ENCODE results near the gene HNRNPM.
"Not testable (repeated sequence)": the region's sequence is repeated elsewhere in the genome, so short reads cannot be mapped to it uniquely, and the experiment has no call there.

HNRNPM gene

GRCh38 chr19:8444677-8445487 lies at the start of gene HNRNPM:
HNRNPM (plus strand) TSS chr19:8444975; CDS start chr19:8444999, 24 bp downstream.
- H3K4me1 ChIP-seq (ENCODE audit: insufficient read depth, low read length): peaks cover 24% of the 10 kb centered on the region
- no peaks in the 10 kb centered on the region for H3K9me3 ChIP-seq (ENCODE audit: control insufficient read depth, insufficient read depth, low read length)
- H3K36me3 ChIP-seq (ENCODE audit: insufficient read depth, low read length): peaks cover 5% of the 10 kb centered on the region; the same call in 1 of the 2 replicates
- peak within 1 kb of the TSS; percentile 98 for H3K9ac ChIP-seq (ENCODE audit: low read depth, low read length)

- H3K4me1 ChIP-seq (ENCODE audit: insufficient read depth, low read length): peaks cover 17% of the 10 kb centered on the region; the same call in 1 of the 2 replicates
Measured at GRCh38 chr19:8395621-8396082, 49.1 kb upstream of the HNRNPM start.

GRCh38 chr19:8396185-8396562 lies 48.6 kb upstream of the HNRNPM start:
- Histone ChIP-seq H3K36me3 (ENCODE audit: insufficient read depth, low read length) (no peaks in the 10 kb centered on the region; the same call in 1 of the 2 replicates), H3K4me1 (ENCODE audit: insufficient read depth, low read length) (peaks cover 17% of the 10 kb centered on the region; the same call in 1 of the 2 replicates), H3K9ac (ENCODE audit: low read depth, low read length) (no peak overlapping the region), H3K9me3 (ENCODE audit: control insufficient read depth, insufficient read depth, low read length) (no peaks in the 10 kb centered on the region)

More at GRCh38 chr19:8395621-8396082, 49.1 kb upstream of the HNRNPM start:
- H3K36me3 ChIP-seq (ENCODE audit: insufficient read depth, low read length): no peaks in the 10 kb centered on the region; the same call in 1 of the 2 replicates
- no peaks in the 10 kb centered on the region for H3K9me3 ChIP-seq (ENCODE audit: control insufficient read depth, insufficient read depth, low read length)
- no peak overlapping the region for H3K9ac ChIP-seq (ENCODE audit: low read depth, low read length)

GRCh38 chr19:8396563-8397203 lies 48.1 kb upstream of the HNRNPM start:
- Histone ChIP-seq H3K9ac (ENCODE audit: low read depth, low read length) (no peak overlapping the region), H3K4me1 (ENCODE audit: insufficient read depth, low read length) (peaks cover 17% of the 10 kb centered on the region; the same call in 1 of the 2 replicates), H3K36me3 (ENCODE audit: insufficient read depth, low read length) (no peaks in the 10 kb centered on the region; the same call in 1 of the 2 replicates), H3K9me3 (ENCODE audit: control insufficient read depth, insufficient read depth, low read length) (no peaks in the 10 kb centered on the region)

GRCh38 chr19:8397271-8397670 lies 47.5 kb upstream of the HNRNPM start:
- H3K9me3 ChIP-seq (ENCODE audit: control insufficient read depth, insufficient read depth, low read length): no peaks in the 10 kb centered on the region
- H3K9ac ChIP-seq (ENCODE audit: low read depth, low read length): no peak overlapping the region
- no peaks in the 10 kb centered on the region for H3K36me3 ChIP-seq (ENCODE audit: insufficient read depth, low read length)
- peaks cover 17% of the 10 kb centered on the region; the same call in 1 of the 2 replicates for H3K4me1 ChIP-seq (ENCODE audit: insufficient read depth, low read length)

- peaks cover 17% of the 10 kb centered on the region; the same call in 1 of the 2 replicates for H3K4me1 ChIP-seq (ENCODE audit: insufficient read depth, low read length)
- no peaks in the 10 kb centered on the region for H3K9me3 ChIP-seq (ENCODE audit: control insufficient read depth, insufficient read depth, low read length)
- no peaks in the 10 kb centered on the region for H3K36me3 ChIP-seq (ENCODE audit: insufficient read depth, low read length)
- no peak overlapping the region; the same call in 1 of the 2 replicates for H3K9ac ChIP-seq (ENCODE audit: low read depth, low read length)
Measured at GRCh38 chr19:8397746-8398310, 46.9 kb upstream of the HNRNPM start.

- no peak overlapping the region for H3K9ac ChIP-seq (ENCODE audit: low read depth, low read length)
- H3K4me1 ChIP-seq (ENCODE audit: insufficient read depth, low read length): peaks cover 17% of the 10 kb centered on the region; the same call in 1 of the 2 replicates
- no peaks in the 10 kb centered on the region for H3K36me3 ChIP-seq (ENCODE audit: insufficient read depth, low read length)
- H3K9me3 ChIP-seq (ENCODE audit: control insufficient read depth, insufficient read depth, low read length): no peaks in the 10 kb centered on the region
Measured at GRCh38 chr19:8398311-8398771, 46.4 kb upstream of the HNRNPM start.

- Histone ChIP-seq H3K9me3 (ENCODE audit: control insufficient read depth, insufficient read depth, low read length) (no peaks in the 10 kb centered on the region), H3K4me1 (ENCODE audit: insufficient read depth, low read length) (peaks cover 17% of the 10 kb centered on the region; the same call in 1 of the 2 replicates), H3K9ac (ENCODE audit: low read depth, low read length) (no peak overlapping the region), H3K36me3 (ENCODE audit: insufficient read depth, low read length) (no peaks in the 10 kb centered on the region)
Measured at GRCh38 chr19:8399681-8400188, 45.0 kb upstream of the HNRNPM start.

GRCh38 chr19:8401981-8402411 lies 42.8 kb upstream of the HNRNPM start:
- Histone ChIP-seq H3K4me1 (ENCODE audit: insufficient read depth, low read length) (peaks cover 15% of the 10 kb centered on the region; the same call in 1 of the 2 replicates), H3K9me3 (ENCODE audit: control insufficient read depth, insufficient read depth, low read length) (no peaks in the 10 kb centered on the region), H3K9ac (ENCODE audit: low read depth, low read length) (no peak overlapping the region), H3K36me3 (ENCODE audit: insufficient read depth, low read length) (no peaks in the 10 kb centered on the region)

- Histone ChIP-seq H3K36me3 (ENCODE audit: insufficient read depth, low read length) (no peaks in the 10 kb centered on the region), H3K4me1 (ENCODE audit: insufficient read depth, low read length) (peaks cover 2% of the 10 kb centered on the region; the same call in 1 of the 2 replicates), H3K9ac (ENCODE audit: low read depth, low read length) (no peak overlapping the region), H3K9me3 (ENCODE audit: control insufficient read depth, insufficient read depth, low read length) (no peaks in the 10 kb centered on the region)
Measured at GRCh38 chr19:8403098-8403819, 41.5 kb upstream of the HNRNPM start.

- Histone ChIP-seq H3K9me3 (ENCODE audit: control insufficient read depth, insufficient read depth, low read length) (no peaks in the 10 kb centered on the region), H3K4me1 (ENCODE audit: insufficient read depth, low read length) (no peaks in the 10 kb centered on the region), H3K36me3 (ENCODE audit: insufficient read depth, low read length) (no peaks in the 10 kb centered on the region), H3K9ac (ENCODE audit: low read depth, low read length) (no peak overlapping the region)
Measured at GRCh38 chr19:8403820-8404109, 41.0 kb upstream of the HNRNPM start.

- Histone ChIP-seq H3K4me1 (ENCODE audit: insufficient read depth, low read length) (no peaks in the 10 kb centered on the region), H3K9ac (ENCODE audit: low read depth, low read length) (no peak overlapping the region)
Measured at GRCh38 chr19:8404391-8405151, 40.2 kb upstream of the HNRNPM start.

GRCh38 chr19:8410718-8411117 lies 34.1 kb upstream of the HNRNPM start:
- H3K9ac ChIP-seq (ENCODE audit: low read depth, low read length); H3K9me3 ChIP-seq (ENCODE audit: control insufficient read depth, insufficient read depth, low read length); H3K4me1 ChIP-seq (ENCODE audit: insufficient read depth, low read length); H3K36me3 ChIP-seq (ENCODE audit: insufficient read depth, low read length): not testable (repeated sequence)

More at GRCh38 chr19:8404391-8405151, 40.2 kb upstream of the HNRNPM start:
- Histone ChIP-seq H3K36me3 (ENCODE audit: insufficient read depth, low read length) (no peaks in the 10 kb centered on the region), H3K9me3 (ENCODE audit: control insufficient read depth, insufficient read depth, low read length) (no peaks in the 10 kb centered on the region)
